ENCODE results near the gene DDC. TPM values are rescaled to one million over a fixed set of nuclear protein-coding genes. Genes with fewer than 3 reads are reported as not detected.

The DDC gene
- total and polyA plus RNA-seq, 2 donors (not counting 3 experiments of a cell fraction or from before 2014, with no cell fraction given): not detected

GRCh38 chr7:50416527-50417182 is 148.6 kb downstream of the DDC start:
- Histone ChIP-seq H3K4me3 (replicated peaks in 1 of 3; ENCODE audit: insufficient read depth in 1 of 3, low read depth in 1 of 3, low read length in 3 of 3) (no peak overlapping the region), H3K9me3 (replicated peaks; ENCODE audit: control insufficient read depth, insufficient read depth, low read length) (no peaks in the 10 kb centered on the region), H3K9ac (replicated peaks; ENCODE audit: extremely low read depth, insufficient read depth, low read length) (no peak overlapping the region), H3K36me3 (ENCODE audit: control insufficient read depth in 2 of 2, extremely low read depth in 1 of 2, insufficient read depth in 2 of 2, low read length in 2 of 2) (no peaks in the 10 kb centered on the region), H3K4me2 (ENCODE audit: insufficient read depth, low read length) (no peak overlapping the region), H2AFZ (ENCODE audit: low read depth, low read length) (no peak overlapping the region), H3K27me3 (ENCODE audit: control insufficient read depth in 2 of 2, insufficient read depth in 2 of 2, low read length in 2 of 2) (peaks cover 0 to 8% of the 10 kb centered on the region in 2 experiments), H3K9me1 (replicated peaks; ENCODE audit: control insufficient read depth, extremely low read depth, insufficient read depth, low read length) (no peaks in the 10 kb centered on the region), H3K27ac (ENCODE audit: insufficient read depth, low read depth, low read length) (no peak overlapping the region), H3K4me1 (ENCODE audit: control insufficient read depth, extremely low read depth, insufficient read depth, low read length) (peaks cover under 1% of the 10 kb centered on the region), H3K79me2 (ENCODE audit: control insufficient read depth, insufficient read depth, low read length) (no peaks in the 10 kb centered on the region), H4K20me1 (replicated peaks; ENCODE audit: control insufficient read depth, extremely low read depth, insufficient read depth, low read length) (no peaks in the 10 kb centered on the region)
- intact Hi-C loops (cut with micrococcal nuclease): no loop called here
- POLR2A ChIA-PET: no interaction called here
- no TSS peak for BruUV-seq (replicated peaks)
- FAIRE-seq (no peak), DNase-seq (ENCODE audit: low read depth, low spot score) (no peak)
- TF ChIP-seq CTCF (IDR thresholded peaks at IDR 0.05; ENCODE audit: extremely low read depth in 1 of 2, insufficient read depth in 1 of 2, low read depth in 1 of 2, low read length in 2 of 2) (no peak), MAX (IDR thresholded peaks at IDR 0.05; ENCODE audit: insufficient read depth, insufficient read length) (no peak), FOS (IDR thresholded peaks at IDR 0.05; ENCODE audit: borderline replicate concordance, insufficient read depth, low read length) (no peak), JUN (IDR thresholded peaks at IDR 0.05; ENCODE audit: borderline replicate concordance, insufficient read depth, insufficient read length, low read depth) (no peak), MYC (IDR thresholded peaks at IDR 0.05; ENCODE audit: low read depth, low read length) (no peak), POLR2A (IDR thresholded peaks at IDR 0.05; ENCODE audit: low read depth, low read length) (no peak), POLR2AphosphoS5 (IDR thresholded peaks at IDR 0.05; ENCODE audit: insufficient read depth, low read depth, low read length) (no peak), EZH2 (IDR thresholded peaks at IDR 0.05; ENCODE audit: borderline replicate concordance, low read depth, low read length, severe bottlenecking) (no peak), GATA2 (IDR thresholded peaks at IDR 0.05; ENCODE audit: insufficient read depth, insufficient read length, low read depth, low read length) (no peak)
- CTCF ChIA-PET: interaction anchor here (1.1 to 4.5 kb wide), 3 partner anchors 17 to 746 kb away, joined by 3 to 49 read pairs (median 3); no protein-coding TSS in a partner anchor
- dilution Hi-C loops (cut with MboI; ENCODE audit: extremely low pct_ligation_motif_present, low sequenced_read_pairs): no loop called here
